Limb (tissue), 2 donors: Measurements from ENCODE around the gene ITPR1.
"Not testable (repeated sequence)": the region's sequence is repeated elsewhere in the genome, so short reads cannot be mapped to it uniquely, and the experiment has no call there.

Source experiments
- DNase-seq, 2 donors: peaks; one replicate each; pipeline ENCODE4 v3.0.0-alpha.2; 2016; ENCODE audit errors: extremely low spot score in 2 of 2

The ITPR1 gene

DNA sequence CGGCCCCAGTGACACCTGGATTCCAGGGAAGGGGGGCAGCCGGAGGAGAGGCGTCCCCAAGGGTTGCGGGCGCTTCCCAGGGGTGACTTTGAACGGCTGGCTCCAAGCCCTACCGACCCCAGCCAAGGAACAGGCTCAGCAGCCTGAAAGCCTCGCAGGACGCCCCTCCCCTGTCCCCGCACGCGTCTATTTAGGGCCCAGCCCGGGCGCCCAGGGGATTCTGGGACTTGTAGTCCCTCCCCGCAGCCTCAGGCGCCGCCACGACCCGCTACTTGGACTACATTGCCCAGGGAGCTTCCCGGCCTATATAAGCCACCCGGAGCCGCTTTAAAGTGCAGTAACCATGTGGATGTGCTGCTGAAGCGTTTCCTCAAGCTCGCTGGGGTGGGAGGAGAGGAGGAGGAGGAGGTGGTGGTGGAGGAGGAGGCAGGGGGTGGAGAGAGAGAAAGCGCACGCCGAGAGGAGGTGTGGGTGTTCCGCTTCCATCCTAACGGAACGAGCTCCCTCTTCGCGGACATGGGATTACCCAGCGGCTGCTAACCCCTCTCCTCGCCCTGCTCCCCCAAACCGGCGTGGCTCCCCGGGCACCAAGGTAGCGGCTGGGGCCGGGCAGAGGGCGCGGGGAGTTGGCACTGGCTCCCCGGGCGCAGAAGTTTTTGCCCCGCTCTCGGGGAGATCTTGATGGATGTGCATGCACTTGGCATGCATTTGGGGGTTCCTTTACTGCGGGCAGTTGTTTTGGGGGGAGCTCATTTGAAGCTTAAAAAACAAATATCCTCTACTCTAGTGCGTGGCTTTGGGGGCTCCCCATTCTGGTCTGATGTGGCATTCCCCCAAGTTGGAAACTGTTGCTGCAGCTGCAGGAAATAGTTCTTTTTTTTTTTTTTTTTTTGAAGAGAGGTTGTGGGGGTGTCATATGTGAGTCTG lies at the start of gene ITPR1:
TSS of gene ITPR1 (plus strand) at position 335 of the 927 bp plus-strand sequence. CDS start 23,144 bp downstream, outside the sequence.
- peak; percentile 97 to 99 for DNase-seq

DNA sequence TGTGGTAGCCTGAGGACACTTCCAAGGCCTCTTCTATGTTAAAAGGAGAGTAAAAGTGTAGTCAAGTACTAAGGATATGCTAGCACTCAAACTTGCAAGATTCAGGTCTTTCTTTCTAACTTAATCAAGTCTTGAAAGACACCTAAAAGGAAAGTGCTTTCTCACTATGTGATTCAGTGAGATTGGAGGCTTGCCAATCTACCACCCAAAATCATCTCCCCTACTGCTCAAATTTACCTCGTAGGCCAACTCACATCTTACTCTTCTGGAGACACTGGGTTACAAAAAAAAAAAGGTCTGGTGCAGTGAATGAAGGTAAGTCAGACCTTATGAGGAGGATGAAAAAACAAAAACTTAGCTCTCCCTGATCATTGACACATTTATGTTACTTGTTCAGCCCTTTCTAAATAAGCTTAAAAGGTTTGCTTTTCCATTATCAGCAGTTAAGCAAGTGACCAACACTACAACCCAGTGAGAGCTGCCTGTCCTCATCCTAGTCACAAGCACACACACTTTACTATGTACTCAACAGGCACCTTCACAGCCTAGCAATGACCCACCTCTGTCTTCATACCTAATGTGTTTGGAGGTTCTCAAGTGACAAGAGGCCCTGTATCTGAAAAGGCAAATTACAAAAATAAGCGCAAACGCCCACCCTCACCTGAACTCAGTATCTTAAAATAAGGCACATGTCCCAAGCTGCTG lies 45.7 kb upstream of the ITPR1 start:
- DNase-seq = no peak

DNA sequence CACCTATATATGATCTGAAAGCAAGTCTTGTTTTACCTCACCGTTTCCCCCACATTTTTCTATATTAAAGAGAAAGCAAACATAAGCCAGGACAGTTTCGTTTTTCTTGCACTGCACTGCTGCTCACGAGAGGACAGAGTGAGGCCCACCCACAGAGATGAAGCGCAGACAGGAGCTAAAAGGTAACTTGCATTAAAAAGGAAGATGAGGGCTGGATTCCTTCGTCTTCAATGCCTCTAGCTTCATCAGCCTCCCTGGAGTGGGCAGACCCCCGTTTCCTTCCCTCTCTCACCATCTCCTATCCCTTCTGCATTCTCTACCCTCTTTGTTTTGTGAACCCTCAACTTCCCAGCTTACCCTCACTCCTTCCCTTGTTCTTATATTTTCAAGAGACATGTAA lies 45.0 kb upstream of the ITPR1 start:
- no peak for DNase-seq

DNA sequence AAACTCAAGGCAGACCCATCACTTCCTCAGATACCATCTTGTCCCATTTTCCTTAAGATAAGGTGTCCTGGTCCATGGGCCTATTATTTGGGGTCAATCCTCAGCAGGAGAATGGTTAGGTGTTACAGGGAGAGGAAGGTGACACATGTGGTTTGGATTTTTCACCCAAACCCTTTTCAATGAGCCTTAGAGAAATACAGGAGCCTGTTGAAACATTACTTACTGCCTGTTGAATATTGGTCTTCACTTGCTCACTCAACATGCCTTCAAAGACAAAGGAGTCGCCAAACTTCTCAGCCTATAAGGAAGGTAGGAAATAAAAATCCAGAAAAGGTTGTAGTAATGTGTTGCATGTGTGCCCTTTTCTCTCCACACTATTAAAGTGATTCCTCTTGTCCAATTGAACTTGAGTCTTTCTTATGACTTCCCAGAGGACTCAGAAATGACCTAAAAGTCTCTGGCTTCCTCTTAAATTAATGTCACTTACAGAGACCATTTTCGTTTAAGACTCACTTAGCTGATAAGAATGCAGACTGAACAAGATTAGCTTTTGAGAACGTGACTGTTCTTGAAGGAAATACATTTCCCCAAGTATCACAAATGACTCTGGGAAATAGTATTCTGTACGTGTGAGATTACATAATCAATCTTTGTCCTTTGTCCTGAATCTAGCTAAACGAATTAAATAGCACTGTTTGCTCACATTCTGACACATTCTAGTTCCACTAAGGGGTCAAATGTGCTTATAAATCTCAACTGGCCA lies 43.9 kb upstream of the ITPR1 start:
- no peak for DNase-seq

DNA sequence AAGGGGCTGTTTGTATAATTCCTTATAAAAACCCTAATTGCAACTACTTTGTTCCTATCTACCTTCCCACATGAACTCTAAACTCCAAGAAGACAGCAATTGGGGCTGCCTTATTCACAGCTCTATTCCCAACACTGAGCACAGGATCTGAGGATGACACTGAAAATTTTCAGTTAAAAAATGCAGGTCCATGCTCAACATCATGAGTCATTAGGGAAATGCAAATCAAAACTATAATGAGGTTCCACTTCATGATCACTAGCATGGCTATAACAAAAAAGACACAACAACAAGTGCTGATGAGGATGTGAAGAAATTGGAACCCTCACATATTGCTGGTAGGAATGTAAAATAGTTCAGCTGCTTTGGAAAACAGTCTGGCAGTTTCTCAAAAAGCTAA lies 39.0 kb upstream of the ITPR1 start:
- no peak for DNase-seq

DNA sequence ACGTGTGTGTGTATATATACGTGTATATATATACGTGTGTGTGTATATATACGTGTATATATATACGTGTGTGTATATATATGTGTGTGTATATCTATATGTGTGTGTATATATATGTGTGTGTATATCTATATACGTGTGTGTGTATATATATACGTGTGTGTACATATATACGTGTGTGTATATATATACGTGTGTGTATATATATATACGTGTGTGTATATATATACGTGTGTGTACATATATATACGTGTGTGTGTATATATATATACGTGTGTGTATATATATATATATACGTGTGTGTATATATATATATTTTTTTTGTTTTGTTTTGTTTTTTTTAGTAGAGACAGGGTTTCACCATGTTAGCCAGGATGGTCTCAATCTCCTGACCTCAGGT lies 36.4 kb upstream of the ITPR1 start:
- DNase-seq = not testable (repeated sequence)

DNA sequence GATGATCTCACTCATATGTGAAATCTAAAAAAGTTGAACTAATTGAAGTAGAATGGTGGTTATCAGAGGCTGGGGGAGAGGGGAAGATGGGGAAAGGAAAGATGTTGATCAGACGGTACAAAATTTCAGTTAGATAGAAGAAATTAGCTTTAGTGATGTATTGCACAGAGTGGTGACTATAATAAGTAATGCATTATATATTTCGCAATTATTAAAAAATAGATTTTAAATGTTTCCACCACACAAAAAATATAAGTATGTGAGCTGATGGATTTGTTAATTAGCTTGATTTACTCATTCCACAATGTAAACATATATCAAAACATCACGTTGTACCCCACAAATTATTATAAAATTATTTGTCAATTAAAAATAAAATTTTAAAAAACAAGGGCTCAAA lies 34.2 kb upstream of the ITPR1 start:
- no peak for DNase-seq

DNA sequence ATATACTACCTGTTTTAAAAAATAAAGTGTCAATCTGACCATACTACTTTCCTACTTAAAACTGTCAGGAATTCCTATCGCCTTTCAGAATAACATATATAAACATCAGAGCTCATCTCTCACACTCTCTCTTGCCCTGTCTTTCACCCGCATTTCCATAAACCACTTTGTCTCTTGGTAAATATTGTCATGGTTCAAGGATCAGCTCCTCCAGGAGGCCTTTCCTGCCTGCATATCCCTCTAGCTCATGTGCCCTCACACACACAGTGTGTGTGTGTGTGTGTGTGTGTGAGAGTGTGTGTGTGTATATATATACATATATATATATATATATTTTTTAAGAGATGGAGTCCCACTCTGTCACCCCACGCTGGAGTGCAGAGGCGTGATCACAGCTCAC lies 32.8 kb upstream of the ITPR1 start:
- DNase-seq = no peak

DNA sequence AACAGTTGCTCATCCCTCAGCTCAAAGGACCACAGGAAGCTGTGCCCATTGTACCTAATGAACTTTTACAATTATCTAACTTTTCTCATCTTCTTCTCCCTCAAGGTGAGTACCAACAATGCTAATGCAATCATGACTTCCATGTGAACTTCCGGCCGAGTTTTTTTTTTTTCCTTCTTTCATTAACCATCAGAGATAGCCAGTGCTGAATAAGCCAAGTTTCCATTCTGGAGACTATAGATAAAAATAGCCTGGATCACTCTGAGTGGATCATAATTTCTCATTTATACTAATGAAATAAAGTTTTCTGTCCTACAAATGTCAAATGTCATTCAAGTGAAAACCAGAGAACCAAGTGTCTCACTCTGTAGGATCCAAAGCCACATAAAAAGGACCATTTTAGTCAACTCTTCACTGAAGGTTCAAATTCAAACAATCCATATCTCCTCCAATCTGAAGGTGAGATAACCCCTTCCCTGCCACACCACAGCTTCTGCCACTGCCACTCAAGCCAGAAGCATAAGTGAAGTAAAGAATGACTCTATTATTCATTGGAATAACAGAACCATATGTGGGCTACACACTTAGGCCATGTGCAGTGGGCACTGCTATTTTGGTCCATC lies 31.6 kb upstream of the ITPR1 start:
- no peak for DNase-seq

DNA sequence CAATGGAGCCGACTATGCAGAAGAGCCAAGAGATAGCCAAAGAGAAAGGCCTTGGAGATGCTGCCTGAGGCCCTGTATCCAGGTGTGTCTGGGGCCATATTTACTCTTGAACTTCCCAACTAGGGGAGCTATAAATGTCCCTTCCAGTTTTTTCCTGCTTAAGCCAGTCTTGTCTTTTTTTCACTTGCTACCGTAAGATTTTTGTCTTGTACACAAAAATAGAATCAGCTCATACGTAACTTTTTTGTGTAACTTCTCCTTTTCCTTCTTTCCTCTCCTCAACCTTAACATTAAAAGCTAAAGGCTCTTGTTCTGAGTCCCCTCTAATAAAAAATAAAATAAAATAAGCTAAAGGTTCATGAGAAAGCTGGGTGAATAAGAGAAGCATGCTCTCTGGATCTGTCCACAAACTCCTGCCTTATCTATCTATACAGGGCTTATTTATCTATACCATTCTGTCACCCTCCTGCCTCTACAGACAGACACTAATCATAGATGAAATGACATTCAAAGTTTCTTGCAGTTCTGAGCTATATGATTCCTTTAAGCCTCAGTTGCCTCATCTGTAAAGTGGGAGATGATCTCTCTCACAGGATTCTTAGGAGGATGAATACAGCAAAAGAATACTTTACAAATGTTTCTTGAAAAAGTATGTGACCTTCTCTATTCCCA lies 30.6 kb upstream of the ITPR1 start:
- no peak for DNase-seq

DNA sequence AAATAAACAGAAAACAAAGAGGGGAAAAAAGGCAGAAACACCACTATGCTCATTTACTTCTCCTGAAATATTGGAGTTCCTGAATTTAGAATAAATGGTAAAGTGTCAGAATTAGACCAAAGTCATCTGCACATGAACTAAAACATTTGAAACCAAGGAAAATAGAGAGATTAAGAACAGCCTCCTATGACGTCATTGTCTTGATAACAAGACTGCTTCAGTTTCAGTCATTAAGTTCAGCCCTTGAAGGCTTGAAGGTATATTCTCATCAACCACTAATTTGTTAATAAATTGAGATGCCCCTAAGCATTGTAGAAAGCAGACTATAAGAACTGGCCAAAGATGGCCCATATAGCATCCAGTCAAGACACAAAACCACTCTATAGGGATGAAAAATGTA lies 28.6 kb upstream of the ITPR1 start:
- DNase-seq = no peak

DNA sequence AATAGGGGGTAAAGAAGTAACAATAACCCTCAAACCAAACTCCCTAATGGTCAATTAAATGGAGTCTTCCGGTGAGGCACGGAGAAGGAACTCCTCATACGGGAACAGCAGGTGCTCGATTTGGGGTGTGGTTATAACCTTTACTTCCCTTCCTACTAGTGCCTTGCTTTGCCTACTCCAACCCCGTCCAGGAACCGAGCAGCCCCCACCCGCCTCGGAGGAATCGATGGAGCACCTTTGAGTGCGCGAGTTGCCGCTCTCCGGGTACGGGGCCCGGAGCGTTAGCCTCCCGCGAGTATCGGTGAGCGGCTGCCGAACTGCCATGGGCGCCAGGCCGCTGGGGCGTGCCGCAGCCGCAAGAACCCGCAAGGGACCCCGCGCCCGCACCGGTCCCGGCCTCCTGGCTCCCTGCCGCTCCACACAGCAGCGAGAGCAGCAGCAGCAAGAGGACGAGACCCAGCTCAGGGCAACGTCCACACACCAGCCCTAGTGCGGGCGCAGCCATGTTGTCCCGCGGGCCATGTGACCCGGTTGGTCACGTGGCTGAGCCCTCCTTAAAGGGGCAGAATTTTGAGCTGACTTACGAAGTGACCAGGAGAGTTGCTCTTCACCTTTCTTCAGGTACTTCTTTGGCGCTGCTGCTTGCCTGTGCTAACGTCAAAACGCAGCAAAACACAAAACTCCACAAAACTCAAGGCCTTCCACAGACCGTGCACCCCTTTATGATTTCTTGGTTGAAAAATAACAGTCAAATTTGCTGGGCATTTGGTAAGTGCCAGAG lies 26.2 kb upstream of the ITPR1 start, which contains the start of gene SUMF1:
TSS of gene SUMF1 (minus strand) at position 529 of the 781 bp plus-strand sequence. CDS start at position 505, 24 bp downstream.
- DNase-seq = peak; percentile 82 to 88

DNA sequence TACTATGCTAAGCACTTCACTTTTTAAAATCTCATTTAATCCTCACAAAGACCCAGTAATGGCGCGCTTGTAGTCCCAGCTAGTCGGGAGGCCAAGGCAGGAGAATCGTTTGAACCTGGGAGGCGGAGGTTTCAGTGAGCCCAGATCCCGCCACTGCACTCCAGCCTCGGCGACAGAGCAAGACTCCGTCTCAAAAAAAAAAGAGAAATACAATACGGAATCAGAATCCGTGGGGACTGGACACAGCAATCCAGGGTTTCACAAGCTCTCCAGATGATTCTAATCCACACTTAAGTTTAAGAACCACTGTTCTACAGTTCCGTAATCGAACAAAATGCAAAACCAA lies 25.7 kb upstream of the ITPR1 start:
- no peak for DNase-seq

DNA sequence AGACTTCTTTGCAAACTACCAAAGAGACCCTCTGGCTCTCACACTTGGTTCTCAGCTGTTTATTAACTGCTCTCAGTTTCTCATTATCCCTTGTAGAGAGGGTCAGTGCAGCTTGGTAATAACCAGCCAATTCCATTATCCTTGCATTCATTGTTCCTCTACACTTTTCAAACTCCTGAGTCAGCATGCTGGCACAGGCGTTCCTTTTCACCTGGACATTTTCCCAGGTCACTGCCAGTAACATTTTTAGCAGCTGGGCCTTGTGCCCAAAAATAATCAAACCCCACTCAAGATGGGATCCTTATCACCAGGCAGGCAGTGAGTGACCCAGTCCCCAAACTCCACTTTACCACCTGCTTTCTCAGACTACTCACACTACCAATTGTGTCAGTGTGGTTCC lies 21.2 kb upstream of the ITPR1 start:
- DNase-seq = no peak

DNA sequence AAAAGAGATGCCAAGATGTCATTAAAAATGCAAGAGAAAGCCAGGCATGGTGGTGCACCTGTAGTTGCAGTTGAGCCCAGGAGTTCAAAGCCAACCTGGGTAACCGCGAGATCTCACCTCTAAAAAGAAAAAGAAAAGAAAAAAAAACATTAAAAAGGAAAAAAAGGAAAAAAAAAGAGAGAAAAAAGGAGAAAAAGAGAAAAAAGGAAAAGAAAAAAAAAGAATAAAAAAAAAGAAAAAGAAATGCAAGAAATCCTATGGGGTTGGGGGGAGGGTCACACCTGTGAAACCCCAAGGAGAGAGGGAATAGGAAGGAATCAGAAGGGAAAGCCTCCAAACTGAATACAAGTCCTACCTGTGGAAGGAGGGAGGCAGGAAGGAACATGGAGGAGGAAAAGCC lies 20.8 kb upstream of the ITPR1 start:
- no peak for DNase-seq

DNA sequence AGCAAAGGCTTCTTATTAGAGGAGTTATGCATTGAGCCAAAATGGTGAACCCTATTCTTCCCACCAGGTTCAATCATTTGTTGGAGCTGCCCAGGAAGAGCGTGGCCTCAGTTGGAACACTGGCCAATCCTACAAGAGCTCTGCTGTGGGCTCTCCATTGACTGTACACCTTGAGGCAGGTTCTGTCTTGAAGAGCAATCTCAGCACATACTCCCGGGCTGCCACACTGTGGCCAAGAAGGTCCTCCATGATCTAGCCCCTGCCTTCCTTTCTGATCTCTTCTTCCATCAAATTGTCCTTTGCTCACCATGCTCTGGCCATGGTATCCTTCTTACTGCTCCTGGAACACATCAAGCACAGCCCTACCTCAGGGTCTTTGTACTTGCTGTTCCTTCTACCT lies 20.4 kb upstream of the ITPR1 start:
- no peak for DNase-seq

DNA sequence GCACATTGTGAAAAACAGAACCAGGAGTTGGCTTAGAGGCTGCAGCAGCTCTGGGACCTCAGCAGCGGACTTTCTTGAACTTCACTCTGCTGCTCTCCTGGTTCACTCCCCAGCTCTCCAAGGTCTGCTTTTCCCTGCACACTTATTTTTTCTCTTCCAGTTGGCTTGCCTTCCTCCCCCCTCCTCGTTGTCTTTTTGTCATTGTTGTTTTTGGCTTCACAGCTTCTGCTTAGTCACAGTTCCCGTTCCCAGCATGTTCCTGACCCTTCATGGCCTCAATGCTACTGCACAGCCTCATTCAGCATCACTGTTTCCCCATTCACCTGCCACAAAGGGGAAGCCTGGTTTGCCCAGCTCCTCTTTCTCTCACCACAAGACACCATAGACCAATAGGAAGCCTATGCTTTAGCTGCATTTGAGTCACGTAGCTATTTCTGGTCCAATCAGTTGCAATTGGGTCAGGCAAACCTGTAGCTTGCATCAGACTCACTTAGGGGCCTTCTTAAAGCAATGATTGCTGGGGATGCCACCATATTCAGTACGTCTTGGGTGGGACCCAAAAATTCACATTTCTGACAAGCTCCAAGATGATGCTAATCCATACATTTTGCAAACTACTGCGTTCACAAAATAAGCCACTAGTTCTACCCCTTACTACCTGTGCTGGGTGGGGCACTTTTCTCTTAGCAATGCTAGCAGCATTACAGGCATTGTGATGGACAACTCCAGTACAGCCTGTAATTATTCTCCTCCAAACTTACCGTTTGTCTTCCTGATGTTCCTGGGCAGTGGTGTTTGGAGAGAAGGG lies 18.3 kb upstream of the ITPR1 start:
- no peak for DNase-seq

DNA sequence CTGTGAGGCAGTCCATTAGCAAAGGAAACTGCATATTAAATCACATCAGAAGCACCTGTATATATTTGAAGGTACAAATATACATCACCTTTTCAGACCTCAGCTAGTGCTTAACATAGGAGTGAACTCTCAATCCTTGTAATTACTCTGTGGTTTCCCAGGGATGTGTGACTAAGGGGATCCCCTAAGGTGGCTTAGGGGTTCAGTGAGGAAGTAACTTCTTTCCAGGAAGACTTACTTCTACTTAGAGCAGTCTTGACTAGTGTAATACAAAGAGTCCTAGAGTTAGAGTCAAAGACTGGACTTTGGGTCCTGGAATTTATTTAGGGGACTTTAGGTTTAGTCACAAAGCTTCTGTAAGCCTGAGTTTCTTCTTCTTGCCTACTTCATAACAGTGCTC lies 17.3 kb upstream of the ITPR1 start:
- DNase-seq = no peak

DNA sequence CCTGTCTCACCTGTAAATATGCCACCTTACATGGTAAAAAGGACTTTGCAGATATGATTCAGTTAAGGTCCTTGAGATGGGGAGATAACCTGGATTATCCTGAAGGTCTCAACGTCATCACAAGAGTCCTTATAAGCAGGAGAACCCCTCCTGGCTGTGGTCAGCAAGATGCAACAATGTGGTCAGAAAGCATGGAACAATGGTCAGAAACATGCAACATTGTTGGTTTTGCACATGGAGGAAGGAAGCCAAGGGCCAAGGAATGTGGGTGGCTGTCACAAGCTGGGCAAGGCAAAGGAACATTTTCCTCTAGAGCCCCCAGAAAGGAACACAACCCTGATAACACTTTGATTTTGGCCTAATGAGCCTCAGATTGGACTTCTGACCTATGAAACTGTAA lies 16.7 kb upstream of the ITPR1 start:
- DNase-seq = no peak
